Left ventricle myocardium inferior (tissue), 1 donor: ENCODE results near the gene OR1D5. TPM values are rescaled to one million over a fixed set of nuclear protein-coding genes. Genes with fewer than 3 reads are reported as not detected.
"Not testable (repeated sequence)": the region's sequence is repeated elsewhere in the genome, so short reads cannot be mapped to it uniquely, and the experiment has no call there.

Source experiments
- DNase-seq: peaks from one replicate; pipeline ENCODE4 v3.0.0-alpha.2; 2020
- H3K27ac ChIP-seq: fragments of 200-600 bp; replicated peaks from 2 replicates; pipeline ENCODE4 v1.8.0; 2021
- H3K27me3 ChIP-seq: fragments of 200-600 bp; 2 replicates; pipeline ENCODE4 v1.8.0; 2021; ENCODE audit warnings: low read depth
- H3K36me3 ChIP-seq: fragments of 200-600 bp; 2 replicates; pipeline ENCODE4 v1.8.0; 2021
- H3K4me1 ChIP-seq: fragments of 200-600 bp; 2 replicates; pipeline ENCODE4 v1.8.0; 2021
- H3K4me3 ChIP-seq: fragments of 200-600 bp; 2 replicates; pipeline ENCODE4 v1.8.0; 2021; ENCODE audit warnings: mild to moderate bottlenecking, moderate library complexity
- H3K9me3 ChIP-seq: fragments of 200-600 bp; replicated peaks from 2 replicates; pipeline ENCODE4 v1.8.0; 2021
- intact Hi-C: fragments of 100-400 bp; cut with micrococcal nuclease; formaldehyde crosslinking; loops from one replicate; pipeline ENCODE4 v1.11.0; 2022
- total RNA-seq: library from RNA; stranded (reverse); fragmentation: NEBNext Ultra II Directional; extraction: Animal tissue kit (Norgen Biotek cat#: 25700); gene quantifications from one replicate; pipeline ENCODE4 v1.2.1, GENCODE V29; 2021
- TF ChIP-seq, protein P1 (sequence below): fragments of 200-600 bp; IDR thresholded peaks from 2 replicates; pipeline ENCODE4 v1.8.0; 2021; ENCODE audit warnings: antibody characterized with exemption, mild to moderate bottlenecking, borderline replicate concordance
- donor health status: DM: no; HTN: yes; CAD: no; lungs with severe emphysema.

Gene OR1D5
- total RNA-seq, 1 donor from 2014 or later, result not detected

DNA sequence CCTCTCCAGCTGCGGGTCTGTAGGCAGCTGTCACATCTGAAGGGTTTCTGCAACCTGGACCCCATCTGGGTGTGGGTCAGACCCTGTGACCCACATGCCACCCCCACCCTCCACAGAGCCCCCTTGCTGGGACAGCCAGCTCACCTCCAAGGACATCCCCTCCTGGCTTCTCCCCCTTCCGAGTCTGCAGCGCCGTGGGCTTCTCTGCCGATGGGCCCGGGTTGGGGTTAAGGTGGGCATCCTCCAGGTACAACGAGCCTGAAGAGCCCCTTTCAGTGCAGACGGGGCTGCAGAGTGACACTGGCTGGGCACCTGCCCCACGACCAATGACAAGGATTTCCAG, 28.9 kb downstream of the OR1D5 start:
- TF ChIP-seq, protein P1, sequence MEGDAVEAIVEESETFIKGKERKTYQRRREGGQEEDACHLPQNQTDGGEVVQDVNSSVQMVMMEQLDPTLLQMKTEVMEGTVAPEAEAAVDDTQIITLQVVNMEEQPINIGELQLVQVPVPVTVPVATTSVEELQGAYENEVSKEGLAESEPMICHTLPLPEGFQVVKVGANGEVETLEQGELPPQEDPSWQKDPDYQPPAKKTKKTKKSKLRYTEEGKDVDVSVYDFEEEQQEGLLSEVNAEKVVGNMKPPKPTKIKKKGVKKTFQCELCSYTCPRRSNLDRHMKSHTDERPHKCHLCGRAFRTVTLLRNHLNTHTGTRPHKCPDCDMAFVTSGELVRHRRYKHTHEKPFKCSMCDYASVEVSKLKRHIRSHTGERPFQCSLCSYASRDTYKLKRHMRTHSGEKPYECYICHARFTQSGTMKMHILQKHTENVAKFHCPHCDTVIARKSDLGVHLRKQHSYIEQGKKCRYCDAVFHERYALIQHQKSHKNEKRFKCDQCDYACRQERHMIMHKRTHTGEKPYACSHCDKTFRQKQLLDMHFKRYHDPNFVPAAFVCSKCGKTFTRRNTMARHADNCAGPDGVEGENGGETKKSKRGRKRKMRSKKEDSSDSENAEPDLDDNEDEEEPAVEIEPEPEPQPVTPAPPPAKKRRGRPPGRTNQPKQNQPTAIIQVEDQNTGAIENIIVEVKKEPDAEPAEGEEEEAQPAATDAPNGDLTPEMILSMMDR, result no peak
- no peak for DNase-seq
- intact Hi-C loops, result no loop called here
- H3K27ac ChIP-seq, result no peak overlapping the region
- H3K4me3 ChIP-seq, result no peak overlapping the region
- H3K4me1 ChIP-seq, result peaks cover 21% of the 10 kb centered on the region
- no peaks in the 10 kb centered on the region for H3K36me3 ChIP-seq
- H3K9me3 ChIP-seq, result no peaks in the 10 kb centered on the region
- no peaks in the 10 kb centered on the region for H3K27me3 ChIP-seq

DNA sequence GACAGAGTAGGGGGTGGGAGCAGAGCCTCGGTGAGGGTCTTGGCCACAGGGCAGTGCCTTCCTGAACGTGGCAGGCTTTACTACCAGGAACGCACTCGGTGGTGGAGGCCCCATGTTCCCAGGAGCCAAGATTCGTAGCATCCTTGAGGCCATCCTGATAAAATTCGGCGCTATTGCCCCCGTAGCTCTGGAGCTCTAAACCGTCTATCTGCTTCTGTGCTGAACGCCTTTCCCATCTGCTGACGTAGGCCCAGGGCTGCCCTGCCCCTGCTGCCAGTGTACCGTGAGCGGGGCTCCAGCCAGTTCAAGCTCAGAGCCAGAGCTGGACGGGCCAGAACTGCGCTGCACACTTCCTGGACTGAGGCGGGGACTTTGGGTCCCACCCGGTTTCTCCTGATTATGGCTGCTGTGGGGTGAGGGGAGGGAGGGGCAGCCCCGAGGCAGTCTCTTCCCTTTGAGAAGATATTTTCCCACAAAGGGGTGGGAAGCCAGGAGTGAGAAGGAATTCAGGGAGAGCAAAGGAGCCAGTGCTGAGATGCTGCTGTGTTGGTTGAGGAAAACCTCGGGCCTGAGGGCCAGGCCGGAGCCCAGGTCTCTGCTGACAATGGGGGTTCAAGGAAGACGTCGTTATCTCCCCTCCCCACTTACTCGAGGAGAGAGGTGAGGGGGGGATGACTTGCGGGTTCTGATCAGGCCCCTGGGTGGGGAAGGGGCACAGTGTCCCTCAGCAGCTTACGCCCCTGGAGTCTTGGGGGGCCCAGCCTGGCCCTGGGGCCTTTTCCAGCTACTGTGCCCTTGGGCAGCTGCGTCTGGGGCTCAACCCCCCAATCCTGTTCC, 29.4 kb downstream of the OR1D5 start:
- Histone ChIP-seq H3K4me3 (no peak overlapping the region), H3K4me1 (peaks cover 27% of the 10 kb centered on the region), H3K9me3 (no peaks in the 10 kb centered on the region), H3K27me3 (no peaks in the 10 kb centered on the region), H3K27ac (no peak overlapping the region), H3K36me3 (no peaks in the 10 kb centered on the region)
- TF ChIP-seq, protein P1, result no peak
- intact Hi-C loops, result no loop called here
- no peak for DNase-seq

DNA sequence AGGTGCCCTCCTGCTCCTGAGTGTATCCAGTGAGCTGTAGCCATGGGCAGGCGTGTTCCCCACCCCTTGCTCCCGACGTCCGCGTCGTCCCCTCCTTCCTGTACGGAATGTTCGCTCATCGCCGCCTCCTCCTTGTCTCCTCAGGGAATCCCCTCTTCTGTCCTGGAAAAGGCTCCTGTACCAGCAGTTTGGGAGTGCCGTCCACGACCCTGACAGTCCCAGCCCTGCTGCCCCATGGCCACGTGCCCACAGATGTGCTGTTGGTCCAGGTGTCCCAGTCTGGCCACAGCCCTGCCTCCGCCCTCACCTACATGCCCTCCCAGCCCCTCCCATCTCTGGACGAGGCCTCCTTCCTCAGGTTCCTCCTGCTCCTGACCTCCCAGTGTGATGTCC, 30.2 kb downstream of the OR1D5 start:
- intact Hi-C loops, result no loop called here
- Histone ChIP-seq H3K4me1 (peaks cover 34% of the 10 kb centered on the region), H3K36me3 (no peaks in the 10 kb centered on the region), H3K27me3 (no peaks in the 10 kb centered on the region), H3K4me3 (no peak overlapping the region), H3K27ac (no peak overlapping the region), H3K9me3 (no peaks in the 10 kb centered on the region)
- TF ChIP-seq, protein P1, result no peak
- DNase-seq, result no peak

DNA sequence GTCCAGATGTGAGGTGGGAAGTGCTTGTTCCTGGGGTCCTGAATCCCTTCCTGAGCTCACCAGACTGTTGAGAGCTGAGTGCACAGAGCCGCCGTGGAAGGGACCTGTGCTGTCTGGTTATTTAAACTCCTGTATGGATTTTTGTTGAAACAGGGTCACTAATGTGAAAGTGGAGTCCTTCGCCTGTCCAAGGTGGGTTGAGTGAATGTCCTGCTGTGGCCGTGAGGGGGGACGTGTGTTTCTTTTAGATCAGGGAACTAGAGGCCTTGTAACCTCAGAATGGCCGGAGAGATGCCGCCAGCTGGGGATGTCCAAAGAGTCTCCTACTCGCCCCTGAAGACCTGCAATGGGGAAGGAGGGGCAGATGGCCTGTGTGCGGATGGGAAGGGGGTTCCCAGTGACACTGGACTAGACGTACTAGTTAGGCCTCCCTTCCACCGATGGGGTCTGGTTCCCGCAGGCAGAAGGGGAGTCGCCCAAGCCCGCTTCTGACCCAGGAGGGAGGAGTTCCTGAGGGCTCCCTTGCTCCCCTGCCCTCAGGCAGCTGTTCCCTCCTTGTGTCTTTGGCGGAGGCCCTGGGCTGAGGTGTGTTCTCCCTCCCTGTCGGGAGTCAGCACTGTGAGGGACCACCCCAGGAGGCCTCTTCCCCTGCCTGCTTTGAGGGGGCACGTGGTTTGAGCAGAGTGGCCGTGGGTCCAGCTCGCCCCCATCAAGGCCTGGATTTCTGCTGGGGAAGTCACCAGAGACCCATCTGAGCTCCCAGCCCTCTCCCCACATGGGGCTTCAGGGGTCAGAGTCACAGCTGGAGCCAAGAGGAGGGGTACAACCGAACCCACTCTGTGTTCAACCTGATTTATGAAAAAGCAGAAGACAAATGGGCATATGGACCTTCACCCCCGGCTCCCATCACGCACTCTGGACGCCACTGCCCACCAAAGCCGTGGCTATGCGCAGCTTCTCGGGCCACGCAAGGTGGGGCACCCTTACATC, 30.9 kb downstream of the OR1D5 start:
- intact Hi-C loops, result no loop called here
- no peak for DNase-seq
- no peaks in the 10 kb centered on the region for H3K27me3 ChIP-seq
- TF ChIP-seq, protein P1, result no peak
- H3K4me1 ChIP-seq, result peaks cover 40% of the 10 kb centered on the region
- H3K36me3 ChIP-seq, result no peaks in the 10 kb centered on the region
- H3K27ac ChIP-seq, result no peak overlapping the region
- H3K9me3 ChIP-seq, result no peaks in the 10 kb centered on the region
- H3K4me3 ChIP-seq, result no peak overlapping the region

DNA sequence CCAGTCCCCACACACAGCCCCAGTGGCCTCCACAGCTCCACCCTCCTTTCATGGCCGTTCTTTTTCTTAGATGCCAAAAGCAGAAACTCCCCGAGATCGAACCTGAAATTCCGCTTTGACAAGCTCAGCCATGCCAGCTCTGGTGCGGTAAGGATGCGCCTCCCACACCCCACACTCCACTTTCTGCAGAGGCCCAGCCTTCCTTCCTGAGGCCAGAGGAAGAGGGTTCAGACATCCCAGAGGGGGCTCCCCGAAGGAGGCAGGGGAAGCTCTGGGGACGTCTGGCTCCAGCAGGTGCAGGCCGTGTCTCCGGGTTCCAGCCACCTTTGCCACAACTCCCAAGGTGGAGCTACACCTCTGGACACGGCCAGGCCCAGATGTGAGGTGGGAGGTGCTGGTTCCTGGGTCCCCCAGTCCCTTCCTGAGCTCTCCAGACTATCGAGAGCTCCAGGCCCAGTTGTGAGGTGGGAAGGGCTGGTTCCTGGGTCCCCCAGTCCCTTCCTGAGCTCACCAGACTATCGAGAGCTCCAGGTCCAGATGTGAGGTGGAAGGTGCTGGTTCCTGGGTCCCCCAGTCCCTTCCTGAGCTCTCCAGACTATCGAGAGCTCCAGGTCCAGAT, 32.4 kb downstream of the OR1D5 start:
- H3K36me3 ChIP-seq, H3K4me3 ChIP-seq, H3K9me3 ChIP-seq, DNase-seq, H3K27me3 ChIP-seq, intact Hi-C loops: not testable (repeated sequence)
- Histone ChIP-seq H3K27ac (peak overlapping the region; percentile 91), H3K4me1 (peaks cover 55% of the 10 kb centered on the region)
